ACHN (cell line): ENCODE measurements around the gene P4HA2.

Experiments
- DNase-seq: peaks from one replicate; pipeline ENCODE4 v3.0.0-alpha.2; 2015
- in situ Hi-C: cut with HindIII; loops from 2 replicates; pipeline ENCODE4 v1.10.0; 2017; ENCODE audit warnings: low sequenced_read_pairs, low pct_ligation_motif_present, low pct_unique_long_range_greater_than_20kb

The P4HA2 gene

GRCh38 chr5:132254321-132254977, 26.8 kb upstream of the P4HA2 start:
- in situ Hi-C loops, result no loop called here
- DNase-seq, result no peak

GRCh38 chr5:132253452-132254320, 26.0 kb upstream of the P4HA2 start:
- DNase-seq, result no peak
- in situ Hi-C loops, result no loop called here

- in situ Hi-C loops, result no loop called here
- DNase-seq, result no peak
These were observed 25.4 kb upstream of the P4HA2 start for GRCh38 chr5:132253008-132253441.

GRCh38 chr5:132251220-132251725, 23.6 kb upstream of the P4HA2 start:
- in situ Hi-C loops, result no loop called here

GRCh38 chr5:132250547-132250946, 22.9 kb upstream of the P4HA2 start:
- in situ Hi-C loops, result no loop called here
- DNase-seq, result no peak

More at GRCh38 chr5:132251220-132251725, 23.6 kb upstream of the P4HA2 start:
- DNase-seq, result peak; percentile 86

- no peak for DNase-seq
- in situ Hi-C loops, result no loop called here
These were observed 19.2 kb upstream of the P4HA2 start for GRCh38 chr5:132246806-132247205.

DNA sequence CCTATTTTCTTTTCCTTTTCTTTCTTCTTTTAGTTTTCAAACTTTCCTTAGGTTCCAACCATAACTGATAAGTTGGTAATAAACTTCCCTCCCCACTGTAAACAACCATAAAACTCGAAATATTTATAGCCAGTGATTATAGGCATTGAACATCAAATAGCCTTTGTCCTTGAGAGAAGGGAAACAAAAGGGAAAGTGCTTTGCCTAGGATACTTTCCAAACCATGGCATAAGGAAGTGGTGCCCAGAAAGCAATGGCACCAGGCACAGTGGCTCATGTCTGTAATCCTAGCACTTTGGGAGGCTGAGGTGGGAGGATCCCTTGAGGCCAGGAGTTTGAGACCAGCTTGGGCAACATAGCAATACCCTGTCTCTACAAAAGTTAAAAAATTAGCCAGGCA, 17.9 kb upstream of the P4HA2 start:
- in situ Hi-C loops, result no loop called here
- no peak for DNase-seq

GRCh38 chr5:132243366-132243977, 15.8 kb upstream of the P4HA2 start:
- no peak for DNase-seq
- in situ Hi-C loops, result no loop called here

DNA sequence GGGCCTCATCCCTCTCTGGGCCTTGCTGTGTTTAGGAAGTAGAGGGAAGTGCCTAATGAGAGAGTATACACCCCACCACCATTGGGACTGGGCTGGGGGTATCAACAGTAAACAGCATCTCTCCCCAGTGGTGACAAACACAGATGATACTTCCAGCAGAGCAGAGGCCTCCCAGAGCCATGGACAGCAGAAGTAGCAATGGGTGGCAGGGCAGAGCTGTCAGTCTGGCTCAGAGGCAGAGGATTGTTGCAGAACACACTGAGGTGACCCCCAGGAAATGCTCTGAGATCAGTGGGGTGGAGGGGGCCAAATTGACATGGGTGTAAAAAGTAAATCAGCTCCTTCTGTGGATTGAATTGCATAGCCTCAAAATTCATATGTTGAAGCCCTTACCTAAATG, 12.1 kb upstream of the P4HA2 start:
- DNase-seq, result no peak
- in situ Hi-C loops, result no loop called here

- in situ Hi-C loops, result no loop called here
- no peak for DNase-seq
These were observed 11.3 kb upstream of the P4HA2 start for GRCh38 chr5:132238901-132239500.

- DNase-seq, result peak; percentile 61
- in situ Hi-C loops, result no loop called here
These were observed 10.6 kb upstream of the P4HA2 start for GRCh38 chr5:132238169-132238744.

DNA sequence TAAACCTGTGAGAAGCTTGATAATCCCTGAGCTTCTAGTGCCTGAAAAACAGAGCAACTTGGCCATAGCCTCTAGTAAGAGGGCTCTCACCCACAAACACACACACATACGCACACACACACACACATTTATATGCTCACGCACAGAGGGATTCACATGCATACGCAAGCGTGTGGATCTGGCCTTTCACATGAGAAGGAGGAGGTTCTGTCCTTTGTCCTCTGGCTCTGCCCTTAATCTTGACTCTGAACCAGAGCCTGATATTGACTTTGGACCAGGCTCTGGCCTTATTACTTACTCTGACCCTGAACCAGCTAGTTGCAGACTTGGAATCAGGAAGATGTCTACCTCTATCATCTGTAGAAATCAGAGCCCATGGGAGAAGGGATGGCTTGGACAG, 10.0 kb upstream of the P4HA2 start:
- DNase-seq, result no peak
- in situ Hi-C loops, result no loop called here

DNA sequence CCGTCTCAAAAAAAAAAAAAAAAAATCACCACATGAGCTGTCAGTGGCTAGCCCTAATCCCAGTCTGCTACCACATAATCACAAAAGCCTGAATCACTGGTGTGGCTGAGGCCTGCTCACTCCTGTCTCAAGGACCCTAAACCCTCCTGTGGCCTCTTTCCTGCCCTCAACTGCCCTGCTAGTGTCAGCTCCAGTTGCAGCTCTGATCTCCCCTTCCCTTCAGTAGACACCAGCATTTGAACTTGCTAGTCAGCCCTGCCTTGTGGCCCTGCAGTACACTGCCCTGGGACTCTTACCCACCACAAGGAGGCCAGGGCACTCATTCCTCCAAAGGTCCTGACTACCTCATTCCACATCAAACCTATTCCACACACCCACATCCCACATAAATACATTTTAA, 9.5 kb upstream of the P4HA2 start:
- in situ Hi-C loops, result no loop called here
- no peak for DNase-seq

DNA sequence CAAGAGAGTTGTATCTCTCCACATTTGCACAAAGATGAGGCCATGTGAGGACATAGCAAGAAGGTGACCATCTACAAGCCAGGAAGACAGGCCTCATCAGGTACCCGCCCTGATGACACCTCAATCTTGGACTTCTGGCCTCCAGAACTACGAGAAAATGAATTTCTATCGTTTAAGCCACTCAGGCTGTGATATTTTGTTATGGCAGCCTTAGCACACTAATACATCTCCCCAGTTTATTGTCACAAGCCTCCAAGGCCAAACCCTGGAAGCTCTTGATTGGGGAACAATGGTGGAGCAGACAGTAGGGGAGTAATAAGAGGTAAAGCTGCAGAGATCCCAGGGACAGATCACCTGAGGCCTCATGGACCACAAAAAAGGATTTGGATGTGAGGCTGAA, 7.7 kb upstream of the P4HA2 start:
- DNase-seq, result no peak
- in situ Hi-C loops, result no loop called here

DNA sequence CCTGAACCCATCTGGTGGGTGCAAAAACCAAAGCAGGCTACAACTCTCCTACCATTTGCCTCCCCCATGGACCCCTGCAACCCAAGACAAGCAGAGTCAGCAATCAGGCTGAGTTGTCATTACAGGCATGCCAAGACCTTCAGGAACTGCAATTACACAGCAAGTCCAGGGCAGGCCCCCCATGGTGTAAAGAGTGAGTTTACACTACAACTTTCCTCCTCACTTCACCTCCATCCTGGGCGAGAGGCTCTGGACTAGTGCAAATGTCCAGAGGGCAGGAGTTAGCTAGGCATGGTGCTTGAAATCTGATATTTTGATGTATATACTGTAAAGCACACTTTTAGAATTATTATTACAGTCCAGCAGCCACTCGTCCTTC, 7.0 kb upstream of the P4HA2 start:
- no peak for DNase-seq
- in situ Hi-C loops, result no loop called here

DNA sequence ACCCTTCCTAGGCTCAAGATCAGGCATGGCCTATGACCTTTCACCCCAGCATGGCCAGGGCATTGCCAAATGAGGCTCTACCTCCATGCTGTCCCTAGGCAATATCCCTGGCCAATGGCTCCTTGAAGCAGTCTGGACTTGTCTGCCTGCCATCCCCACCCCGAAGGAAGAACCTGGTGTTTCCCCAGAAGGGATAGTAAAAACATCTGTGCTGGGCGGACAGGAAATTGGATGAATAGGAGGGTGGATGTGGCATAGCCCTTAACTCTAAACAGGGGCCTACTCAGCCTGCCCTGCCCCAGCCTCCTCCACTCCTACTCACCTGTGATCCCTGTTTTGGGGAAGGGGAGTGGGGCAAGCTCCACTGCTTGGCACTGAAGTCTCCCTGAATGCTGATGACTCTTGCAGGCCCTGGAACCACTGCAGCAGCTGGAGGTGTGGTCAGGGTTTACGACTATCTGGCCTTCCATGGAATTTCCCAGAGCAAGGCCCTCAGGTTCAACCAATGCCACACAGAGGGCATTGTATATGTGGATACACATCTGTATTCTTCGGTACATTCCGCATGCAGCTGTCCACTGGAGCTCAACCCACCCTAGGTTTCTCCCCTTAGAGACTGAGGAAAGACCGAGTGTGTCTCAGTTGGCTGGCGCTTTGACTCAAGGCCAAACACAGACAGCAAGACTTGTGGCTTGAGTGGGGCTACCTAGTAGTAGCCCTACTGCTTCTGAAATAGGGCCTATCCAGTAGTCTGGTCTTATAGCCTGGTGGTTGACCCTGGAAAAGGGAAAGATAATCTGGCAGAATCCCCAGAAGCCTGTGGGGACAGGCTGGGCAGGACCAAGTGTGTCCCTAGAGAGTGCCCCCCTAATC, 6.4 kb upstream of the P4HA2 start:
- in situ Hi-C loops, result no loop called here
- no peak for DNase-seq

DNA sequence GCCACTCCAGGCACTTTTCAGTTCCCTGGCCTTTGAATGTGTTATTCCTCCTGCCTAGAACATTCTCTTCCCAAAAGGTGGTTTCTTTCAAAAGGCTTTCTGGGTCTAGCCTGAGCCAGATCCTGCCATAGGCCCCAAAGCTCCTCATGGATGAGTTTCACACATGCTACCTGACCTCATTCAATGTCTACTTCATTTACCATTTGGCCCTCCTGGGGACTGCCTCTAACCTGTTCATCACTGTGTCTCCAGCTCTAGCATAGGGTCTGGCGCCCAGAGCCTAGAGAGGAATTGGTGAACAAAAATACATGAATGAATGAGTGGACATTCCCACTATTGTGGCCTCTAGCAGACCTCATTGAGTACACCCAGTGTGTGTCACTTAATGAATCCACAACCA, 5.4 kb upstream of the P4HA2 start:
- in situ Hi-C loops, result no loop called here
- DNase-seq, result no peak

GRCh38 chr5:132232465-132232864, 4.8 kb upstream of the P4HA2 start:
- in situ Hi-C loops, result no loop called here
- DNase-seq, result no peak
